ENCODE results near the gene STXBP4.

GRCh38 chr17:55208078-55208812, 239.7 kb downstream of the STXBP4 start:
- TF ChIP-seq, protein P1, sequence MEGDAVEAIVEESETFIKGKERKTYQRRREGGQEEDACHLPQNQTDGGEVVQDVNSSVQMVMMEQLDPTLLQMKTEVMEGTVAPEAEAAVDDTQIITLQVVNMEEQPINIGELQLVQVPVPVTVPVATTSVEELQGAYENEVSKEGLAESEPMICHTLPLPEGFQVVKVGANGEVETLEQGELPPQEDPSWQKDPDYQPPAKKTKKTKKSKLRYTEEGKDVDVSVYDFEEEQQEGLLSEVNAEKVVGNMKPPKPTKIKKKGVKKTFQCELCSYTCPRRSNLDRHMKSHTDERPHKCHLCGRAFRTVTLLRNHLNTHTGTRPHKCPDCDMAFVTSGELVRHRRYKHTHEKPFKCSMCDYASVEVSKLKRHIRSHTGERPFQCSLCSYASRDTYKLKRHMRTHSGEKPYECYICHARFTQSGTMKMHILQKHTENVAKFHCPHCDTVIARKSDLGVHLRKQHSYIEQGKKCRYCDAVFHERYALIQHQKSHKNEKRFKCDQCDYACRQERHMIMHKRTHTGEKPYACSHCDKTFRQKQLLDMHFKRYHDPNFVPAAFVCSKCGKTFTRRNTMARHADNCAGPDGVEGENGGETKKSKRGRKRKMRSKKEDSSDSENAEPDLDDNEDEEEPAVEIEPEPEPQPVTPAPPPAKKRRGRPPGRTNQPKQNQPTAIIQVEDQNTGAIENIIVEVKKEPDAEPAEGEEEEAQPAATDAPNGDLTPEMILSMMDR (conservative IDR thresholded peaks at IDR 0.05; ENCODE audit: low read depth in 2 of 2) = no peak
- TF ChIP-seq POLR2AphosphoS5 (IDR thresholded peaks at IDR 0.05; ENCODE audit: low read depth) (no peak), EZH2 (IDR thresholded peaks at IDR 0.05; ENCODE audit: low read depth, unreplicated experiment) (no peak), EZH2phosphoT487 (IDR thresholded peaks at IDR 0.05; ENCODE audit: unreplicated experiment) (no peak), STAT1 (IDR thresholded peaks at IDR 0.05; ENCODE audit: unreplicated experiment) (no peak)
